Camera-type eye (tissue), 1 donor: ENCODE data around the gene GOLPH3L. TPM values are rescaled to one million over a fixed set of nuclear protein-coding genes. Genes with fewer than 3 reads are reported as not detected.

Experiments
- total RNA-seq: library from RNA; depleted of rRNA; stranded (reverse); fragments of >200 nt; gene quantifications from one replicate; pipeline ENCODE4 v1.2.3, GENCODE V29; 2014

GOLPH3L gene
- total RNA-seq: 19.2 TPM

DNA sequence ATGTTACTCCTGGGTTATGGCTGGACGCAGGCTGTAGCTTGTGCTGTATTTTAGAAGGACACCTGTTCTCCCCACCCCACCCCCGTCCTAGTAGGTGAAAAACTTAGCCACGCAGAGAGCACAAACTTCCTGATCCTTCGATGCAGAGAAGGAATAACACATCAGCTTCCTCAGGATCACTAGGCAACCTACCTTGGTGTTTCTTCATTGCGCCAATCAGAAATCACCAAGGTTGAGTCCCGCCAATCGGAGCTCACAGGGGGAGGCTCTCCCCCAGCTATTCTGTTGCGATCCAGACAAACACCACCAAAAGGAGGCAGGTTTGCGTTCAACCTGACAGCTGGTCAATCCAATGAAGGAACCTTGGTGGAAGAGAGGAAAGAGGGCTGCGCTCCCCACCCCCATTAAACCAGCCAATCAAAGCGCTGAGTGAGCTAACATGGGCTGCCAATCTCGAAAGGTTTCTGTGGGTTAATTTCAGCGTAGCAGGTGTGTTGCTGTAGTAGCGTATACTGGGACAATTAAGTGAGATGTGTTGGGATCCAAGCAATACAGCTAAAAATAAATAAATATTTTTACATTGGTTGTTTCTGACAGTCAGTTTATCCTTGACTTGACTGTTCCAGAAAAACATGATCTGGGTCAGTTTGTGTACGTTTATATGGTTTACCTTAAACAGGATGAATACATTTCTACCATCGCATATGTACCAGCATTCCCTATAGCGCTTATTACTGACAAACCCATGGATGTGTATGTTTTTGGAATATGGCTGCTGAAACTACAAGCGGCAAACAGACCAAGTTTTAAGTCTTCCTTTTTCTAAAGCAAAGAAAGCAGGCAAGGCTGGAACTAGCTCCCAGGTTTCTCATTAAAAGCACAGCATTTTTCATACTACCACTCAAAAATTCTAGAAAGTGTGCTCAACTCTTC lies at the start of gene GOLPH3L:
GOLPH3L (minus strand) TSS at position 160 of the 933 bp plus-strand sequence. CDS start 2,316 bp downstream, outside the sequence.

DNA sequence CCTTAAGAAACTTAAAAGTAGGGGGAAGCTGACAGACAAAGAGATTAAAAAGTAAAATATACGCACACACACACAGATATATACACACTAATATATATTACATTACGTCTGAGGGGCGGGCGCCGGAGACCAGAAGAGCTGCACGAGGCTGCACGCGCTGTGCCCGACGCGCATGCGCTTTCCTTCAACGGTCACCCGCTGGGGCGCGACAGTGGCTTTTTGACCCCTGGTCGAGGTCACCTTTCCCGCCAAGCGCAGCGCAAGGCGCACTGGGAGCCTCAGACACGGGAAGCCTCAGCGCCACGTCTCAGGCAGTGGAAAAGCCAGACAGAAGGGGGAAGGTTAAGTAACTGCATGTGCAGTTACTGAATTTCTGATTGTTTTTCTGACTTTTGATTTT lies 23.7 kb upstream of the GOLPH3L start, which contains the start of gene HORMAD1:
HORMAD1 (minus strand) TSS at position 193 of the 400 bp plus-strand sequence. CDS start 1,390 bp downstream, outside the sequence.

DNA sequence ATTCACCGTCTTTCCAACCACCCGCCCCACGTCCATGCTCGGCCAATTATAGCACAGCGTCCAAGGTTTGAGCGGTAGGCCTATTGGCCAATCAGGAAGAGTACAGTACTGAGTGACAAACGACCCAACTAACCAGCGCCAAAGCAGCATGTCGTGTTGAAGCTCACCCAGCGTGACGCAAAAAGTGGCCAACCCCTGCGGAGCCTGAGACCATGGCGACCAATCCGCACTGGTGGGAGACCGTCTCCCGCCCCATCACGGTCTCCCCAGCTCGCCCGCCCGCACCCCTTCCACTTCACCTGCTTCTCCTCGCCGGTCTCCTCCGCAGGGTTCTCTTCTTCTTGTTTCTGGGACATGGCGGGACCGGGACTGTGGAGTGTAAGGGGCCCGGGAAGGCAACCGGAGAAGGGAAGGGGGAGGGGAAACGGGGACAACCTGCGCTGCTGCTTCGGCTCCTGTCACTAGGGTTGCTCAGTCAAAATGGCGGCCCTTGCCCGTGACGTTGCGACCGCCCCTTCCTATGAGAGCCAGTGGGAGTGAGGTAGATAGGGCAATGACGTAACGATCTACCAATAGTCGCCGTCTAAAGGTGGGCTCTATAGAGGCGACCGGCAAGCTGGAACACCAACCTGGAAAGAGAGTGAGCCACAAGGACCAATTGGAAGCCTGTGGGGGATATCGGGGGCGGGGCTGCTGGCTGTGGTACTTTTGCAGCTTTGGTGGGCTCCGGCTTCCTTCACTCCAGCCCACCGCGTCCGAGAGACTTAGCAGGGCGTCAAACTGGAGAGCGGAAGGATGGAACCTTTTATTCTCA lies 67.6 kb downstream of the GOLPH3L start, which contains the start of gene ENSA:
ENSA (minus strand) TSS at position 498 of the 814 bp plus-strand sequence; CDS start at position 356, 142 bp downstream.

Other genes with a start within 250 kb of the GOLPH3L start
- 24.4 TPM for gene TARS2, start 209.7 kb downstream of the GOLPH3L start, total RNA-seq
- gene ECM1, start 189.0 kb downstream of the GOLPH3L start, total RNA-seq: 2.1 TPM
- not detected for gene FALEC, start 181.4 kb downstream of the GOLPH3L start, total RNA-seq
- gene ADAMTSL4, start 147.7 kb downstream of the GOLPH3L start, total RNA-seq: 53.7 TPM
- 189 TPM for gene MCL1, start 117.5 kb downstream of the GOLPH3L start, total RNA-seq
- 112 TPM for gene ENSA, start 67.5 kb downstream of the GOLPH3L start, total RNA-seq
- gene HORMAD1, start 23.7 kb upstream of the GOLPH3L start, total RNA-seq: 1.2 TPM
- gene CTSS, start 68.6 kb upstream of the GOLPH3L start, total RNA-seq: 15.2 TPM
- 83.6 TPM for gene CTSK, start 111.1 kb upstream of the GOLPH3L start, total RNA-seq
- 64.4 TPM for gene ARNT, start 179.4 kb upstream of the GOLPH3L start, total RNA-seq
- gene CTXND2, start 190.0 kb upstream of the GOLPH3L start, total RNA-seq: not detected
- gene SETDB1, start 229.2 kb upstream of the GOLPH3L start, total RNA-seq: 73.4 TPM